Neuronal stem cell (in vitro differentiated cells): ENCODE data around the gene PEMT.

Experiments
- DNase-seq: peaks from one replicate; pipeline ENCODE4 v3.0.0-alpha.2; 2013; ENCODE audit warnings: low spot score
- H2AFZ ChIP-seq: one replicate; pipeline ENCODE4 v1.6.1; 2013; ENCODE audit warnings: mild to moderate bottlenecking, low read length, inconsistent platforms
- H2AK5ac ChIP-seq: 2 replicates; pipeline ENCODE4 v1.6.1; 2013; ENCODE audit warnings: low read depth, mild to moderate bottlenecking, inconsistent platforms, low read length, moderate library complexity, mixed read lengths
- H2BK120ac ChIP-seq: 2 replicates; pipeline ENCODE4 v1.6.1; 2013; ENCODE audit warnings: low read depth, mild to moderate bottlenecking, inconsistent platforms, low read length, moderate library complexity, mixed read lengths
- H2BK12ac ChIP-seq: one replicate; pipeline ENCODE4 v1.6.1; 2013; ENCODE audit warnings: low read length, inconsistent platforms
- H2BK15ac ChIP-seq: 2 replicates; pipeline ENCODE4 v1.6.1; 2013; ENCODE audit warnings: mild to moderate bottlenecking, low read length, inconsistent platforms, mixed read lengths
- H2BK5ac ChIP-seq: one replicate; pipeline ENCODE4 v1.6.1; 2013; ENCODE audit warnings: inconsistent platforms, mild to moderate bottlenecking, low read length, moderate library complexity
- H3K14ac ChIP-seq: one replicate; pipeline ENCODE4 v1.6.1; 2013; ENCODE audit warnings: low read length, inconsistent platforms
- H3K18ac ChIP-seq: 2 replicates; pipeline ENCODE4 v1.6.1; 2013; ENCODE audit warnings: low read length, inconsistent platforms
- H3K23ac ChIP-seq: 2 replicates; pipeline ENCODE4 v1.6.1; 2013; ENCODE audit warnings: low read depth, mild to moderate bottlenecking, mixed read lengths, low read length, inconsistent platforms; ENCODE audit not compliant: poor library complexity
- H3K27ac ChIP-seq: replicated peaks from 3 replicates; pipeline ENCODE4 v1.5.1; 2013; ENCODE audit warnings: low read length, inconsistent platforms
- H3K27me3 ChIP-seq, 3 experiments: 2 replicates each; pipeline ENCODE4 v1.6.1; 2013; ENCODE audit warnings: low read length in 3 of 3, mild to moderate bottlenecking in 2 of 3, inconsistent platforms in 1 of 3, low read depth in 1 of 3, mixed read lengths in 1 of 3, moderate library complexity in 1 of 3; ENCODE audit not compliant: control insufficient read depth in 3 of 3, insufficient read depth in 3 of 3
- H3K36me3 ChIP-seq, 2 donors: replicated peaks in 1 of 2; 2 replicates each; pipeline ENCODE4 v1.6.1; 2013; ENCODE audit warnings: low read length in 2 of 2; ENCODE audit not compliant: control insufficient read depth in 2 of 2, insufficient read depth in 2 of 2
- H3K4ac ChIP-seq: 2 replicates; pipeline ENCODE4 v1.6.1; 2013; ENCODE audit warnings: inconsistent platforms, mild to moderate bottlenecking, low read length, moderate library complexity
- H3K4me1 ChIP-seq, 2 donors: 1 replicate in 1 of 2; 2 replicates in 1 of 2; pipeline ENCODE4 v1.6.1; 2013; ENCODE audit warnings: low read length in 2 of 2, low read depth in 1 of 2; ENCODE audit not compliant: control insufficient read depth in 2 of 2, insufficient read depth in 1 of 2
- H3K4me2 ChIP-seq: one replicate; pipeline ENCODE4 v1.6.1; 2013; ENCODE audit warnings: mild to moderate bottlenecking, low read length, inconsistent platforms; ENCODE audit not compliant: insufficient read depth, poor library complexity, severe bottlenecking
- H3K4me3 ChIP-seq, 2 donors: 2 replicates each; pipeline ENCODE4 v1.5.1; 2013; ENCODE audit warnings: low read length in 2 of 2, mild to moderate bottlenecking in 2 of 2, inconsistent platforms in 1 of 2, moderate library complexity in 1 of 2
- H3K79me1 ChIP-seq: one replicate; pipeline ENCODE4 v1.6.1; 2013; ENCODE audit warnings: low read depth, mild to moderate bottlenecking, inconsistent platforms, low read length, moderate library complexity
- H3K9ac ChIP-seq: one replicate; pipeline ENCODE4 v1.6.1; 2013; ENCODE audit warnings: mild to moderate bottlenecking, low read depth, low read length, inconsistent platforms; ENCODE audit not compliant: poor library complexity
- H3K9me3 ChIP-seq, 2 donors: replicated peaks in 1 of 2; 2 replicates each; pipeline versions ENCODE3 to v1.6.1; 2013; ENCODE audit warnings: low read length in 2 of 2, mild to moderate bottlenecking in 2 of 2, inconsistent platforms in 1 of 2, low read depth in 1 of 2, mixed read lengths in 1 of 2, moderate library complexity in 1 of 2; ENCODE audit not compliant: control insufficient read depth in 2 of 2, insufficient read depth in 1 of 2
- H4K8ac ChIP-seq: one replicate; pipeline ENCODE4 v1.6.1; 2013; ENCODE audit warnings: low read depth, mild to moderate bottlenecking, inconsistent platforms, low read length, moderate library complexity
- H4K91ac ChIP-seq: one replicate; pipeline ENCODE4 v1.6.1; 2013; ENCODE audit warnings: low read length, low read depth, mild to moderate bottlenecking, inconsistent platforms; ENCODE audit not compliant: poor library complexity
- WGBS, 2 donors: extraction: QIAGEN DNeasy Blood & Tissue Kit; methylation state at CpG; one replicate each; pipeline ENCODE4 v1.1.7; 2013; ENCODE audit warnings: missing lambda C conversion rate in 2 of 2, mixed read lengths in 1 of 2; ENCODE audit not compliant: insufficient read length in 2 of 2, insufficient replicate concordance in 1 of 2; ENCODE audit errors: extremely low coverage in 2 of 2; 5-methylcytosine and 5-hydroxymethylcytosine counted together

PEMT gene

GRCh38 chr17:17570798-17571716 is 20.5 kb downstream of the PEMT start:
- no peak overlapping the region for H2AK5ac ChIP-seq
- peaks cover 5% of the 10 kb centered on the region in 2 donors for H3K36me3 ChIP-seq
- no peak overlapping the region for H3K4me2 ChIP-seq
- no peak overlapping the region for H3K14ac ChIP-seq
- no peaks in the 10 kb centered on the region for H3K4me1 ChIP-seq
- no peak overlapping the region for H3K18ac ChIP-seq
- H4K91ac ChIP-seq, result no peak overlapping the region
- no peaks in the 10 kb centered on the region for H3K9me3 ChIP-seq
- H3K4ac ChIP-seq, result no peak overlapping the region
- no CpG with 5 or more reads among the region's 15 CpGs for WGBS, 2 donors
- H4K8ac ChIP-seq, result no peak overlapping the region
- H2AFZ ChIP-seq, result no peak overlapping the region
- no peak overlapping the region for H3K4me3 ChIP-seq
- H3K27me3 ChIP-seq, result no peaks in the 10 kb centered on the region
- H2BK5ac ChIP-seq, result no peak overlapping the region
- no peak overlapping the region for H2BK120ac ChIP-seq
- H3K79me1 ChIP-seq, result peaks cover 5% of the 10 kb centered on the region
- H2BK12ac ChIP-seq, result no peak overlapping the region
- H3K9ac ChIP-seq, result no peak overlapping the region
- H3K27ac ChIP-seq, result no peak overlapping the region
- no peak overlapping the region for H3K23ac ChIP-seq
- DNase-seq, result no peak
- no peak overlapping the region for H2BK15ac ChIP-seq

GRCh38 chr17:17570140-17570797 is 21.2 kb downstream of the PEMT start:
- H2AFZ ChIP-seq, result no peak overlapping the region
- H3K4me2 ChIP-seq, result no peak overlapping the region
- H2BK5ac ChIP-seq, result no peak overlapping the region
- no peaks in the 10 kb centered on the region for H3K27me3 ChIP-seq
- no peaks in the 10 kb centered on the region for H3K9me3 ChIP-seq
- DNase-seq, result no peak
- H4K91ac ChIP-seq, result no peak overlapping the region
- H3K27ac ChIP-seq, result no peak overlapping the region
- H3K18ac ChIP-seq, result peak overlapping the region; percentile 1
- peaks cover 3% of the 10 kb centered on the region in 2 donors for H3K36me3 ChIP-seq
- no peak overlapping the region for H2BK12ac ChIP-seq
- H3K23ac ChIP-seq, result no peak overlapping the region
- H3K4me3 ChIP-seq, result no peak overlapping the region
- H3K4me1 ChIP-seq, result peaks cover 0 to 4% of the 10 kb centered on the region in 2 donors
- no peak overlapping the region for H2BK120ac ChIP-seq
- no peak overlapping the region for H2BK15ac ChIP-seq
- H3K9ac ChIP-seq, result no peak overlapping the region
- no peak overlapping the region for H4K8ac ChIP-seq
- H3K4ac ChIP-seq, result no peak overlapping the region
- no CpG with 5 or more reads among the region's 7 CpGs for WGBS, 2 donors
- H3K14ac ChIP-seq, result no peak overlapping the region
- H3K79me1 ChIP-seq, result peaks cover 5% of the 10 kb centered on the region
- no peak overlapping the region for H2AK5ac ChIP-seq

- Histone ChIP-seq H2BK12ac (no peak overlapping the region), H3K9me3 (no peaks in the 10 kb centered on the region), H3K36me3 (peaks cover 0 to 2% of the 10 kb centered on the region in 2 donors), H2BK15ac (no peak overlapping the region), H2BK5ac (no peak overlapping the region), H3K4me3 (no peak overlapping the region), H4K8ac (no peak overlapping the region), H3K14ac (no peak overlapping the region), H3K4me1 (peaks cover 0 to 9% of the 10 kb centered on the region in 2 donors), H2BK120ac (no peak overlapping the region), H3K4ac (no peak overlapping the region), H3K18ac (peak overlapping the region; percentile 1), H2AK5ac (no peak overlapping the region), H3K27ac (no peak overlapping the region), H3K27me3 (no peaks in the 10 kb centered on the region), H3K9ac (no peak overlapping the region), H2AFZ (no peak overlapping the region), H3K23ac (no peak overlapping the region), H3K79me1 (peaks cover 5% of the 10 kb centered on the region), H4K91ac (no peak overlapping the region), H3K4me2 (no peak overlapping the region)
- no peak for DNase-seq
- WGBS, 2 donors, result no CpG with 5 or more reads among the region's 4 CpGs
These were observed 21.8 kb downstream of the PEMT start for GRCh38 chr17:17569691-17570090.

GRCh38 chr17:17568772-17569195 is 22.7 kb downstream of the PEMT start:
- H3K4ac ChIP-seq, result no peak overlapping the region
- no peak overlapping the region for H3K14ac ChIP-seq
- peak; percentile 64 for DNase-seq
- no peak overlapping the region for H4K91ac ChIP-seq
- no peak overlapping the region for H2BK120ac ChIP-seq
- H2AFZ ChIP-seq, result no peak overlapping the region
- no peak overlapping the region for H2BK12ac ChIP-seq
- H2BK5ac ChIP-seq, result no peak overlapping the region
- H3K9me3 ChIP-seq, result no peaks in the 10 kb centered on the region
- H3K9ac ChIP-seq, result no peak overlapping the region
- no peak overlapping the region for H3K4me3 ChIP-seq
- H3K79me1 ChIP-seq, result peaks cover 5% of the 10 kb centered on the region
- H3K18ac ChIP-seq, result no peak overlapping the region
- H3K4me2 ChIP-seq, result no peak overlapping the region
- peak overlapping the region; percentile 51 for H2AK5ac ChIP-seq
- WGBS, 2 donors, result no CpG with 5 or more reads among the region's 6 CpGs
- H3K36me3 ChIP-seq, result no peaks in the 10 kb centered on the region
- H3K27ac ChIP-seq, result no peak overlapping the region
- no peak overlapping the region for H3K23ac ChIP-seq
- H4K8ac ChIP-seq, result no peak overlapping the region
- no peak overlapping the region for H2BK15ac ChIP-seq
- peaks cover 0 to 13% of the 10 kb centered on the region in 2 donors for H3K4me1 ChIP-seq
- H3K27me3 ChIP-seq, result no peaks in the 10 kb centered on the region
